PC-3 (cell line): Measurements from ENCODE around the gene CTXN3.

Source experiments
- CTCF ChIP-seq: fragments of 300-600 bp; sonication (generic); conservative IDR thresholded peaks from 2 replicates; pipeline ENCODE4 v1.5.1; 2017; ENCODE audit warnings: antibody characterized with exemption, low read depth, mild to moderate bottlenecking, low read length
- EZH2 ChIP-seq: fragments of 300-600 bp; sonication (generic); IDR thresholded peaks from one replicate; pipeline ENCODE4 v1.6.1; 2017; ENCODE audit warnings: antibody characterized with exemption, mild to moderate bottlenecking, low read length; ENCODE audit not compliant: unreplicated experiment

GRCh38 chr5:127702926-127703561 lies 54.2 kb downstream of the CTXN3 start, which contains the start of gene CCDC192:
- TF ChIP-seq CTCF (no peak), EZH2 (no peak)
